Endothelial cell of umbilical vein (primary cell): ENCODE measurements around the gene ICE2. TPM values are rescaled to one million over a fixed set of nuclear protein-coding genes. Genes with fewer than 3 reads are reported as not detected.

Source experiments
- BruUV-seq: library from RNA; stranded (reverse); fragments of 400-500 nt; replicated peaks from 2 replicates; lab custom pipeline; 2021; lab: Mats Ljungman, UMichigan
- CTCF ChIA-PET: fragments of 300-600, 350-600 bp; sonication (Branson Sonifier 250); formaldehyde crosslinking; loops from one replicate; lab custom pipeline; 2021; ENCODE audit warnings: antibody characterized with exemption, inconsistent platforms; lab: Charles Lee
- POLR2A ChIA-PET: fragments of 300-600, 350-600 bp; sonication (Branson Sonifier 250); formaldehyde crosslinking; loops from one replicate; lab custom pipeline; 2021; ENCODE audit warnings: antibody characterized with exemption, inconsistent platforms; lab: Charles Lee
- DNase-seq: peaks from one replicate; pipeline ENCODE4 v3.0.0-alpha.2; 2011; ENCODE audit warnings: low read depth, low spot score
- FAIRE-seq: peaks from 2 replicates; lab custom pipeline; 2011; peaks lifted over from hg19 to GRCh38; lab: Jason Lieb, UNC
- H2AFZ ChIP-seq: 2 replicates; pipeline ENCODE4 v1.6.0; 2012; ENCODE audit warnings: low read depth, low read length, control low read depth, inconsistent platforms
- H3K27ac ChIP-seq: 2 replicates; pipeline ENCODE4 v1.5.1; 2011; ENCODE audit warnings: low read depth, mild to moderate bottlenecking, control low read depth, low read length, moderate library complexity; ENCODE audit not compliant: insufficient read depth
- H3K27me3 ChIP-seq, 2 experiments: 2 replicates each; pipeline versions ENCODE4 v1.6.0 to v1.6.1; 2011; ENCODE audit warnings: low read length in 2 of 2, mixed read lengths in 1 of 2; ENCODE audit not compliant: control insufficient read depth in 2 of 2, insufficient read depth in 2 of 2
- H3K36me3 ChIP-seq, 2 experiments: 2 replicates in 1 of 2; 3 replicates in 1 of 2; pipeline ENCODE4 v1.5.1; 2011; ENCODE audit warnings: low read length in 2 of 2, mild to moderate bottlenecking in 1 of 2, moderate library complexity in 1 of 2; ENCODE audit not compliant: control insufficient read depth in 2 of 2, insufficient read depth in 2 of 2; ENCODE audit errors: extremely low read depth in 1 of 2
- H3K4me1 ChIP-seq: 3 replicates; pipeline ENCODE4 v1.5.1; 2011; ENCODE audit warnings: mild to moderate bottlenecking, low read length; ENCODE audit not compliant: control insufficient read depth, insufficient read depth; ENCODE audit errors: extremely low read depth
- H3K4me2 ChIP-seq: 2 replicates; pipeline ENCODE4 v1.6.1; 2011; ENCODE audit warnings: low read length, control low read depth, mixed read lengths; ENCODE audit not compliant: insufficient read depth
- H3K4me3 ChIP-seq, 3 experiments: fragments of 200-600 bp in 1 of 3; sonication (generic), shearing (Covaris generic) in 1 of 3; replicated peaks in 1 of 3; 2 replicates each; pipeline ENCODE4 v1.5.1; 2011 to 2016; ENCODE audit warnings: control low read depth in 3 of 3, low read length in 3 of 3, mild to moderate bottlenecking in 2 of 3, inconsistent platforms in 1 of 3, low read depth in 1 of 3, moderate library complexity in 1 of 3; ENCODE audit not compliant: insufficient read depth in 1 of 3
- H3K79me2 ChIP-seq: 2 replicates; pipeline ENCODE4 v1.6.0; 2012; ENCODE audit warnings: low read length, inconsistent platforms; ENCODE audit not compliant: control insufficient read depth, insufficient read depth
- H3K9ac ChIP-seq: replicated peaks from 2 replicates; pipeline ENCODE3; 2011; ENCODE audit warnings: low read length, control low read depth; ENCODE audit not compliant: insufficient read depth; ENCODE audit errors: extremely low read depth
- H3K9me1 ChIP-seq: replicated peaks from 3 replicates; pipeline ENCODE4 v1.6.0; 2011; ENCODE audit warnings: mild to moderate bottlenecking, low read length; ENCODE audit not compliant: control insufficient read depth, insufficient read depth; ENCODE audit errors: extremely low read depth
- H3K9me3 ChIP-seq: replicated peaks from 2 replicates; pipeline ENCODE4 v1.5.1; 2012; ENCODE audit warnings: low read length, inconsistent platforms; ENCODE audit not compliant: control insufficient read depth, insufficient read depth
- H4K20me1 ChIP-seq: replicated peaks from 2 replicates; pipeline ENCODE3; 2011; ENCODE audit warnings: mild to moderate bottlenecking, low read length; ENCODE audit not compliant: control insufficient read depth, insufficient read depth; ENCODE audit errors: extremely low read depth
- CTCF ChIP-seq, 2 donors: IDR thresholded peaks; 1 replicate in 1 of 2; 2 replicates in 1 of 2; pipeline ENCODE4 v1.5.1; 2011; ENCODE audit warnings: low read length in 2 of 2, mild to moderate bottlenecking in 2 of 2, moderate library complexity in 2 of 2, control low read depth in 1 of 2, inconsistent platforms in 1 of 2, low read depth in 1 of 2; ENCODE audit not compliant: insufficient read depth in 1 of 2; ENCODE audit errors: extremely low read depth in 1 of 2
- EZH2 ChIP-seq: IDR thresholded peaks from 2 replicates; pipeline ENCODE4 v1.6.1; 2012; ENCODE audit warnings: borderline replicate concordance, low read depth, mild to moderate bottlenecking, moderate library complexity, low read length, inconsistent platforms; ENCODE audit not compliant: severe bottlenecking
- FOS ChIP-seq: IDR thresholded peaks from 2 replicates; pipeline ENCODE4 v1.6.1; 2011; ENCODE audit warnings: mild to moderate bottlenecking, low read length, moderate library complexity, borderline replicate concordance; ENCODE audit not compliant: insufficient read depth
- GATA2 ChIP-seq: IDR thresholded peaks from 2 replicates; pipeline ENCODE4 v1.7.0; 2011; ENCODE audit warnings: low read depth, mild to moderate bottlenecking, moderate library complexity, mixed read lengths, low read length; ENCODE audit not compliant: insufficient read length, insufficient read depth
- JUN ChIP-seq: IDR thresholded peaks from 2 replicates; pipeline ENCODE4 v1.6.1; 2011; ENCODE audit warnings: borderline replicate concordance, low read depth; ENCODE audit not compliant: insufficient read length, insufficient read depth
- MAX ChIP-seq: IDR thresholded peaks from 2 replicates; pipeline ENCODE4 v1.6.1; 2011; ENCODE audit not compliant: insufficient read depth, insufficient read length
- MYC ChIP-seq: IDR thresholded peaks from one replicate; pipeline ENCODE4 v1.6.1; 2011; ENCODE audit warnings: mild to moderate bottlenecking, low read depth, low read length
- POLR2A ChIP-seq: IDR thresholded peaks from 2 replicates; pipeline ENCODE4 v1.6.1; 2012; ENCODE audit warnings: low read depth, mild to moderate bottlenecking, control low read depth, low read length
- POLR2AphosphoS5 ChIP-seq: IDR thresholded peaks from 2 replicates; pipeline ENCODE4 v1.6.1; 2012; ENCODE audit warnings: low read depth, mild to moderate bottlenecking, control low read depth, low read length, moderate library complexity; ENCODE audit not compliant: insufficient read depth
- dilution Hi-C: fragments of 300-500 bp; cut with MboI; formaldehyde crosslinking; loops from one replicate; pipeline ENCODE4 v1.15.0; 2019; ENCODE audit warnings: low sequenced_read_pairs; ENCODE audit not compliant: extremely low pct_ligation_motif_present
- intact Hi-C: fragments of 100-400 bp; cut with micrococcal nuclease; formaldehyde crosslinking; loops from one replicate; pipeline ENCODE4 v1.10.0; 2022
- polyA plus RNA-seq, 4 experiments: library from polyadenylated mRNA; depleted of rRNA in 3 of 4; stranded (reverse) in 3 of 4; unstranded in 1 of 4; fragments of >200 nt; gene quantifications; 2 replicates each; pipeline versions ENCODE4 v1.2.1 to v1.2.3, GENCODE V29; 2011 to 2012; ENCODE audit warnings: missing spikeins in 1 of 4
- total RNA-seq: library from RNA; stranded (reverse); gene quantifications from 2 replicates; pipeline ENCODE4 v1.2.3, GENCODE V29; 2021

The ICE2 gene
- total and polyA plus RNA-seq, 2 donors (not counting 3 experiments of a cell fraction or from before 2014, with no cell fraction given): 22.1 to 57.0 TPM

- no peaks in the 10 kb centered on the region for H3K9me1 ChIP-seq
- H3K27me3 ChIP-seq: no peaks in the 10 kb centered on the region
- no peaks in the 10 kb centered on the region for H3K9me3 ChIP-seq
- dilution Hi-C loops (no loop called here), intact Hi-C loops (loop anchor here (2.0 to 5.0 kb wide), 3 partner anchors 78 to 541 kb away; no protein-coding TSS in a partner anchor)
- DNase-seq: no peak
- no TSS peak for BruUV-seq
- no peak overlapping the region for H3K4me2 ChIP-seq
- TF ChIP-seq MAX (no peak), MYC (no peak), FOS (no peak), EZH2 (no peak), POLR2AphosphoS5 (no peak), CTCF (IDR thresholded peaks at IDR 0.05; ENCODE audit: extremely low read depth in 1 of 2, insufficient read depth in 1 of 2, low read depth in 1 of 2, low read length in 2 of 2) (no peak), GATA2 (no peak), POLR2A (no peak), JUN (no peak)
- peak; percentile 40 for FAIRE-seq
- H3K79me2 ChIP-seq: no peaks in the 10 kb centered on the region
- CTCF ChIA-PET: interaction anchor here (0.7 to 6.2 kb wide), 10 partner anchors 8 to 1325 kb away, joined by 3 to 93 read pairs (median 10); no protein-coding TSS in a partner anchor
- H3K9ac ChIP-seq: no peak overlapping the region
- no peak overlapping the region for H3K4me3 ChIP-seq
- no peak overlapping the region for H3K27ac ChIP-seq
- no peaks in the 10 kb centered on the region for H3K4me1 ChIP-seq
- H2AFZ ChIP-seq: no peak overlapping the region
- H4K20me1 ChIP-seq: no peaks in the 10 kb centered on the region
- peaks cover 3 to 6% of the 10 kb centered on the region in 2 experiments for H3K36me3 ChIP-seq
- POLR2A ChIA-PET: no interaction called here
Measured at GRCh38 chr15:60509470-60509869, 30.5 kb upstream of the ICE2 start.
